Heart left ventricle (tissue), 13 donors: ENCODE measurements around the gene REV3L.
"Not testable (repeated sequence)": the region's sequence is repeated elsewhere in the genome, so short reads cannot be mapped to it uniquely, and the experiment has no call there.

ENCODE experiments used
- CTCF ChIP-seq, 12 donors: fragments of 200-600 bp; sonication (generic) in 4 of 12; IDR thresholded peaks; one replicate each; pipeline versions ENCODE4 v1.5.0 to v1.8.0; 2018 to 2022; ENCODE audit warnings: antibody characterized with exemption in 12 of 12, mild to moderate bottlenecking in 5 of 12
- POLR2A ChIP-seq, 2 donors: fragments of 450-650 bp; IDR thresholded peaks; one replicate each; pipeline ENCODE4 v1.6.1; 2017; ENCODE audit warnings: antibody characterized with exemption in 2 of 2, mild to moderate bottlenecking in 2 of 2, moderate library complexity in 2 of 2
- donor health status: ischemic (EF 13 %, LVEDD 7.1; RV severe dilation, severe dysfunction).
- donor health status: DM: no; HTN: yes; CAD: no.
- donor health status: DM: no; HTN: no; CAD: no.
- donor health status: ischemic (EF 25% LVEDD 6.9; RV normal size, moderate dysfunction).
- donor health status: ischemic (EF 25% LVEDD 5.7; RV mildly dilated, moderate dysfunction).
- donor health status: ischemic (EF 35%, LVEDD 5.7; RV mildly dilated, moderate dysfunction).
- donor health status: nonischemic (EF 11% LVEDD 7.7; RV severe dilation, severe dysfunction).
- donor health status: DM: yes; HTN: yes; CAD: no.
- donor health status: PGD.
- donor health status: ischemic (EF 29% LVEDD 5.4; RV normal size, mild dysfunction).
- donor health status: nonischemic (EF 23%, LVEDD 6.1; RV moderate dilation, normal function).

- TF ChIP-seq CTCF, POLR2A (IDR thresholded peaks at IDR 0.05): not testable (repeated sequence)
Measured at GRCh38 chr6:111300938-111301800, 181.8 kb downstream of the REV3L start.
